ENCODE measurements around the gene PTPRJ.

PTPRJ gene

GRCh38 chr11:47998345-47998732 is 18.0 kb downstream of the PTPRJ start:
- no peak for DNase-seq

GRCh38 chr11:47998733-47999359 is 18.5 kb downstream of the PTPRJ start:
- no peak for DNase-seq

GRCh38 chr11:48000432-48000831 is 20.1 kb downstream of the PTPRJ start:
- no peak for DNase-seq

GRCh38 chr11:48001438-48002021 is 21.2 kb downstream of the PTPRJ start:
- no peak for DNase-seq

GRCh38 chr11:48002561-48002960 is 22.2 kb downstream of the PTPRJ start:
- DNase-seq = peak; percentile 32

GRCh38 chr11:48003926-48004325 is 23.6 kb downstream of the PTPRJ start:
- no peak for DNase-seq

GRCh38 chr11:48004456-48004855 is 24.1 kb downstream of the PTPRJ start:
- DNase-seq = no peak

- no peak for DNase-seq
These were observed 24.8 kb downstream of the PTPRJ start for GRCh38 chr11:48005136-48005535.

- DNase-seq = peak; percentile 28
These were observed 25.5 kb downstream of the PTPRJ start for GRCh38 chr11:48005831-48006270.

GRCh38 chr11:48006301-48006992 is 26.1 kb downstream of the PTPRJ start:
- DNase-seq = no peak

- DNase-seq = no peak
These were observed 27.3 kb downstream of the PTPRJ start for GRCh38 chr11:48007677-48008076.

GRCh38 chr11:48008951-48009270 is 28.6 kb downstream of the PTPRJ start:
- no peak for DNase-seq

GRCh38 chr11:48011102-48011797 is 30.9 kb downstream of the PTPRJ start:
- DNase-seq = no peak

- DNase-seq = no peak
These were observed 31.5 kb downstream of the PTPRJ start for GRCh38 chr11:48011798-48012391.

GRCh38 chr11:48013269-48013901 is 33.0 kb downstream of the PTPRJ start:
- no peak for DNase-seq

GRCh38 chr11:48014917-48015316 is 34.6 kb downstream of the PTPRJ start:
- no peak for DNase-seq

GRCh38 chr11:48017105-48017830 is 36.9 kb downstream of the PTPRJ start:
- no peak for DNase-seq

GRCh38 chr11:48017831-48018527 is 37.6 kb downstream of the PTPRJ start:
- no peak for DNase-seq

- DNase-seq = peak; percentile 65
These were observed 38.3 kb downstream of the PTPRJ start for GRCh38 chr11:48018528-48019216.

GRCh38 chr11:48019217-48019584 is 38.8 kb downstream of the PTPRJ start:
- DNase-seq = peak; percentile 74

- DNase-seq = no peak
These were observed 39.2 kb downstream of the PTPRJ start for GRCh38 chr11:48019595-48019994.
